RWPE2 (cell line): Measurements from ENCODE around the gene ITGAV.
A peak's percentile ranks its signal among the peaks of the same experiment; 100 is the strongest.

ENCODE experiments used
- ATAC-seq: fragments of 200-7000 bp; cut with Tn5 transposase; 3 replicates; pipeline ENCODE4 v1.9.1; 2021; ENCODE audit warnings: low read depth
- DNase-seq: peaks from one replicate; pipeline ENCODE4 v3.0.0-alpha.2; 2020; ENCODE audit warnings: low spot score
- H3K27ac ChIP-seq: fragments of 450-650 bp; 2 replicates; pipeline ENCODE4 v1.5.1; 2017; ENCODE audit warnings: mild to moderate bottlenecking; ENCODE audit not compliant: poor library complexity, severe bottlenecking
- H3K27me3 ChIP-seq: fragments of 250-450 bp; sonication (Bioruptor Pico); 2 replicates; pipeline ENCODE4 v1.5.1; 2021; ENCODE audit warnings: mild to moderate bottlenecking, moderate library complexity; ENCODE audit not compliant: insufficient read depth, poor library complexity, severe bottlenecking
- H3K36me3 ChIP-seq: fragments of 250-450 bp; sonication (Bioruptor Pico); 2 replicates; pipeline ENCODE4 v1.5.1; 2020; ENCODE audit warnings: low read depth, mild to moderate bottlenecking, moderate library complexity
- H3K4me1 ChIP-seq: fragments of 250-450 bp; sonication (Bioruptor Pico); 2 replicates; pipeline ENCODE4 v1.5.1; 2021; ENCODE audit warnings: mild to moderate bottlenecking, moderate library complexity; ENCODE audit not compliant: insufficient read depth, poor library complexity, severe bottlenecking
- H3K4me3 ChIP-seq: fragments of 250-450 bp; sonication (Bioruptor Pico); 2 replicates; pipeline ENCODE4 v1.5.1; 2021; ENCODE audit warnings: mild to moderate bottlenecking, moderate library complexity; ENCODE audit not compliant: severe bottlenecking
- H3K9me3 ChIP-seq: fragments of 250-450 bp; sonication (Bioruptor Pico); 2 replicates; pipeline ENCODE4 v1.5.1; 2021; ENCODE audit warnings: mild to moderate bottlenecking, moderate library complexity; ENCODE audit not compliant: severe bottlenecking
- TF ChIP-seq, protein P1 (sequence below): fragments of 450-650 bp; IDR thresholded peaks from one replicate; pipeline ENCODE4 v1.5.1; 2017; ENCODE audit warnings: mild to moderate bottlenecking, moderate library complexity; ENCODE audit not compliant: poor library complexity, severe bottlenecking

Gene ITGAV

DNA sequence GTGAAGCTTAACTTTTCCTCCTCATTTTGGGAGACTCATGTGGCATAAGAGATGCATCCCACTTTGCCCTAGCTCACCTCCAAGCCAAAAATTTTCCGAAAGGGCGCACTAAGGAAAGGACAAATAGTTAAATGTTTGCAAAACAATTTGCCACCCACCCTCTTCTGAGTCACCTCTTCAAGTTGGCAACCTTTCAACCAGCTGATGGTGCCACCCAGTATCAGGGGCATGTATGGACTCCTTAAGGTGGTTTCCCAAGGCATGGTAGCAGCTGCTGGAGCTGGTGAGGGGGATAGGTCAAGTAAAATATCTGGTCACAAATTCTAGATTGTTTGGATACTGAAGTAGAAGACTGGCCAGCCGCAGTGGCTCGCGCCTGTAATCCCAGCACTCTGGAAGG is 17.2 kb upstream of the ITGAV start:
- Histone ChIP-seq H3K9me3 (no peaks in the 10 kb centered on the region), H3K4me1 (peaks cover 41% of the 10 kb centered on the region), H3K27me3 (no peaks in the 10 kb centered on the region), H3K27ac (peak overlapping the region; percentile 13), H3K36me3 (no peaks in the 10 kb centered on the region), H3K4me3 (no peak overlapping the region)
- ATAC-seq (peak; percentile 54), DNase-seq (peak; percentile 66)
- TF ChIP-seq, protein P1, sequence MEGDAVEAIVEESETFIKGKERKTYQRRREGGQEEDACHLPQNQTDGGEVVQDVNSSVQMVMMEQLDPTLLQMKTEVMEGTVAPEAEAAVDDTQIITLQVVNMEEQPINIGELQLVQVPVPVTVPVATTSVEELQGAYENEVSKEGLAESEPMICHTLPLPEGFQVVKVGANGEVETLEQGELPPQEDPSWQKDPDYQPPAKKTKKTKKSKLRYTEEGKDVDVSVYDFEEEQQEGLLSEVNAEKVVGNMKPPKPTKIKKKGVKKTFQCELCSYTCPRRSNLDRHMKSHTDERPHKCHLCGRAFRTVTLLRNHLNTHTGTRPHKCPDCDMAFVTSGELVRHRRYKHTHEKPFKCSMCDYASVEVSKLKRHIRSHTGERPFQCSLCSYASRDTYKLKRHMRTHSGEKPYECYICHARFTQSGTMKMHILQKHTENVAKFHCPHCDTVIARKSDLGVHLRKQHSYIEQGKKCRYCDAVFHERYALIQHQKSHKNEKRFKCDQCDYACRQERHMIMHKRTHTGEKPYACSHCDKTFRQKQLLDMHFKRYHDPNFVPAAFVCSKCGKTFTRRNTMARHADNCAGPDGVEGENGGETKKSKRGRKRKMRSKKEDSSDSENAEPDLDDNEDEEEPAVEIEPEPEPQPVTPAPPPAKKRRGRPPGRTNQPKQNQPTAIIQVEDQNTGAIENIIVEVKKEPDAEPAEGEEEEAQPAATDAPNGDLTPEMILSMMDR: no peak

DNA sequence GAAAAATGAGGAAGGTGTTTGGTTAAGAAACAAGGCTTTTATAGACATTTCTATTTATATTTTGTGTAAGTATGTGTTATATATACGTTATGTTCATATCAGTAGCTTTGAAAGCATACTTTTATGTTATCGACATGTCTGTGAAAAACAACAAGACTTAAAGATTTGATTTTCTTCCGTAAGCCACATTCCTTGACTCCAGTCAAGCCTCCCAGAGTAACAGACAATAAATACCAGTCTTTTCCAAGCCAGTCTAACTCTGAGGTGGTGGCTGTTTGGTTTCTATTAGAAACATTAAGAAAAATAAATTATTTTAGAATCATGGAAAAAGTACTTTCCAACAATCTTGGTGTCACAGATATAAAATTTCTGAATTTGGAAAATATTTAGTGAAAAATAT is 16.3 kb upstream of the ITGAV start:
- H3K9me3 ChIP-seq: no peaks in the 10 kb centered on the region
- no peaks in the 10 kb centered on the region for H3K27me3 ChIP-seq
- peaks cover 41% of the 10 kb centered on the region for H3K4me1 ChIP-seq
- H3K36me3 ChIP-seq: no peaks in the 10 kb centered on the region
- H3K4me3 ChIP-seq: no peak overlapping the region
- TF ChIP-seq, protein P1: no peak
- H3K27ac ChIP-seq: peak overlapping the region; percentile 13
- ATAC-seq: no peak
- no peak for DNase-seq

DNA sequence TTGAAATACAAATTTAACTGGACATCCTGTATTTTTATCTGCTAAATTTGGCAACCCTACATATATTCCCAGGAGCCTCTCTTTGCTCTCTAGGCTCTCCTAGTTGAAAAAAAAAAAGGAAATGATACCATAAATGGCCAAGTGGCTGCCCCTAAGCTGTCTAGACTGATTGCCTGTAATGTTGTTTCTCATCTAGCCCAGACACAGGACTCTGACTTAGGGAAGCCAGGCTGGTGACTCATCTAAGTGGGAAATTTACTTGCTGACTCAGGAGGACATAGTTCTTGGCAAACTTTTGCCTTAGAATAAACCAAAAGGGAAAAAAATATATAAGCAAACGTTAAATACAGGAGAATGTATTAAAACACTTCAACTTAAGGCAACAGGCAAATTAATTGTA is 14.6 kb upstream of the ITGAV start:
- TF ChIP-seq, protein P1: no peak
- Histone ChIP-seq H3K4me3 (no peak overlapping the region), H3K9me3 (no peaks in the 10 kb centered on the region), H3K36me3 (no peaks in the 10 kb centered on the region), H3K4me1 (peaks cover 36% of the 10 kb centered on the region), H3K27ac (peak overlapping the region; percentile 71), H3K27me3 (no peaks in the 10 kb centered on the region)
- ATAC-seq: peak; percentile 93
- peak; percentile 71 for DNase-seq

DNA sequence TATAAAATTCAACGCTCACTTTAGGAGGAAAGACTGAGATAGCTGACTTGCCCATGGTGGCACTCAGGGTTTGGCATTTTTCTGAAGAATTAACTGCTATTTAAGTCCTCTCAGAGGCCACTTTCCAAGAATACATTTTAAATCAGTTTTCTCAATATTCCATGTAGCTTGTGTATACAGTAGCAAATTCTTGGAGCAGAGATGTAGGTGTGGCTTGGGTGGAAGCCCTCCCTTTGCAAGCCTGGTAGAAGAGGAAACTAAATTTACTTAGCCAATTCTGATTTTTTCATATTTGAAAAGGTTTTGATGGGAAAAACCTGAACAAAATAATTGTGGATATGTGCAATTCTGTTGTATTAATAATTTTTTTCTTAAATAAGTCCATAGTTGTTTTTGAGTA is 14.0 kb upstream of the ITGAV start:
- peaks cover 31% of the 10 kb centered on the region for H3K4me1 ChIP-seq
- no peaks in the 10 kb centered on the region for H3K36me3 ChIP-seq
- H3K27ac ChIP-seq: peak overlapping the region; percentile 71
- no peaks in the 10 kb centered on the region for H3K9me3 ChIP-seq
- no peaks in the 10 kb centered on the region for H3K27me3 ChIP-seq
- no peak overlapping the region for H3K4me3 ChIP-seq
- ATAC-seq (no peak), DNase-seq (no peak)
- TF ChIP-seq, protein P1: no peak

DNA sequence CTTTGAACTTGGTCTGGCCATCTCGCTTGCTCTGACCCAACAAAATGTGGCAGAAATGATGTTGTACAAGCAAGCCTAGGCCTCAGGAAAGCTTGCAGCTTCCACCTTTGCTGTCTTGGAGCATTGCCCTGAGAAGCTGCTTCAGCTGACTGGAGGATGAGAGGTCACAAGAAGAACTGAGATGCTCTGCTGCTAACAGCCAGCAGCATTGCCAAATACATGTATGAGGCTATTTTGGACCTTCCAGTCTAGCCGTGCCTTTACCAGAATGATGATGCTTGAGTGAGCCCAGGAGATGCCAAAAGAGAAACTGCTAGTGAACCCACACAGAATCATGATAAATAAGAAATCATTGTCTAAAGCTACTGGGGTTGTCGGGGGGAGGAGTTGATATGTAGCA is 13.2 kb upstream of the ITGAV start:
- no peaks in the 10 kb centered on the region for H3K36me3 ChIP-seq
- H3K4me3 ChIP-seq: no peak overlapping the region
- no peak for DNase-seq
- no peak overlapping the region for H3K27ac ChIP-seq
- H3K4me1 ChIP-seq: peaks cover 28% of the 10 kb centered on the region
- TF ChIP-seq, protein P1: no peak
- no peaks in the 10 kb centered on the region for H3K9me3 ChIP-seq
- no peaks in the 10 kb centered on the region for H3K27me3 ChIP-seq
- ATAC-seq: no peak
